A673 (cell line): Measurements from ENCODE around the gene TRPM6. TPM values are rescaled to one million over a fixed set of nuclear protein-coding genes. Genes with fewer than 3 reads are reported as not detected.
"Not testable (repeated sequence)": the region's sequence is repeated elsewhere in the genome, so short reads cannot be mapped to it uniquely, and the experiment has no call there.

Experiments used
- BruUV-seq: library from RNA; stranded (reverse); fragments of 400-500 nt; replicated peaks from 2 replicates; lab custom pipeline; 2021; lab: Mats Ljungman, UMichigan
- CTCF ChIA-PET: fragments of 300-600 bp; sonication (Branson Sonifier 250); formaldehyde crosslinking; loops from one replicate; lab custom pipeline; 2022; ENCODE audit warnings: antibody characterized with exemption; lab: Charles Lee
- POLR2A ChIA-PET: fragments of 300-600 bp; sonication (Branson Sonifier 250); formaldehyde crosslinking; loops from one replicate; lab custom pipeline; 2022; ENCODE audit warnings: antibody characterized with exemption; ENCODE audit not compliant: low non-redundant PET; lab: Charles Lee
- DNase-seq: peaks from one replicate; pipeline ENCODE4 v3.0.0-alpha.2; 2015; ENCODE audit warnings: low spot score
- H3K27ac ChIP-seq: fragments of 200-600 bp; sonication (generic); 2 replicates; pipeline ENCODE4 v1.5.1; 2016; ENCODE audit warnings: mixed run types, low read depth, mild to moderate bottlenecking, mixed read lengths, antibody characterized with exemption, low read length; ENCODE audit not compliant: poor library complexity, severe bottlenecking
- H3K27me3 ChIP-seq: fragments of 200-600 bp; sonication (generic); replicated peaks from 2 replicates; pipeline ENCODE4 v1.6.1; 2017; ENCODE audit warnings: mixed run types, low read depth, mild to moderate bottlenecking, mixed read lengths, antibody characterized with exemption, low read length; ENCODE audit not compliant: insufficient read depth, poor library complexity
- H3K36me3 ChIP-seq: fragments of 200-600 bp; sonication (generic); 2 replicates; pipeline ENCODE4 v1.6.1; 2016; ENCODE audit warnings: mixed run types, mild to moderate bottlenecking, mixed read lengths, antibody characterized with exemption, low read length; ENCODE audit not compliant: insufficient read depth, poor library complexity, severe bottlenecking
- H3K4me1 ChIP-seq: fragments of 200-600 bp; sonication (generic); 2 replicates; pipeline ENCODE4 v1.6.1; 2017; ENCODE audit warnings: mixed run types, mild to moderate bottlenecking, mixed read lengths, antibody characterized with exemption, low read length; ENCODE audit not compliant: insufficient read depth, poor library complexity, severe bottlenecking
- H3K4me3 ChIP-seq: fragments of 200-600 bp; sonication (generic); 2 replicates; pipeline ENCODE4 v1.5.1; 2016; ENCODE audit warnings: low read depth, mixed run types, mild to moderate bottlenecking, mixed read lengths, low read length; ENCODE audit not compliant: poor library complexity, severe bottlenecking
- H3K9me3 ChIP-seq: fragments of 200-600 bp; sonication (generic); 2 replicates; pipeline ENCODE4 v1.6.1; 2016; ENCODE audit warnings: mixed run types, low read depth, mild to moderate bottlenecking, mixed read lengths, antibody characterized with exemption, low read length; ENCODE audit not compliant: poor library complexity, severe bottlenecking
- CTCF ChIP-seq: fragments of 300-800, 200-600 bp; sonication (generic); conservative IDR thresholded peaks from 2 replicates; pipeline ENCODE4 v1.5.1; 2017; ENCODE audit warnings: low read depth, mild to moderate bottlenecking, antibody characterized with exemption, low read length, moderate library complexity, mixed read lengths
- EZH2 ChIP-seq: fragments of 200-600 bp; sonication (generic); IDR thresholded peaks from 2 replicates; pipeline ENCODE4 v1.6.1; 2017; ENCODE audit warnings: borderline replicate concordance, low read depth, mild to moderate bottlenecking, mixed read lengths, antibody characterized with exemption, low read length; ENCODE audit not compliant: poor library complexity, severe bottlenecking
- intact Hi-C: fragments of 100-400 bp; cut with micrococcal nuclease; formaldehyde crosslinking; loops from one replicate; pipeline ENCODE4 v1.10.0; 2022; ENCODE audit not compliant: unreplicated experiment
- total RNA-seq: library from RNA; stranded (reverse); gene quantifications from 2 replicates; pipeline ENCODE4 v1.2.3, GENCODE V29; 2021

Gene TRPM6
- total RNA-seq, 1 experiment from 2014 or later, result 0.06 TPM

GRCh38 chr9:74858751-74859414 is 28.8 kb downstream of the TRPM6 start:
- no peaks in the 10 kb centered on the region for H3K4me1 ChIP-seq
- H3K27ac ChIP-seq, result no peak overlapping the region
- H3K27me3 ChIP-seq, result no peaks in the 10 kb centered on the region
- CTCF ChIA-PET, result no interaction called here
- H3K4me3 ChIP-seq, result no peak overlapping the region
- intact Hi-C loops, result no loop called here
- POLR2A ChIA-PET, result no interaction called here
- no peaks in the 10 kb centered on the region for H3K9me3 ChIP-seq
- peak; percentile 14 for DNase-seq
- no TSS peak for BruUV-seq
- TF ChIP-seq EZH2 (no peak), CTCF (no peak)
- no peaks in the 10 kb centered on the region for H3K36me3 ChIP-seq

- TF ChIP-seq EZH2 (no peak), CTCF (no peak)
- no TSS peak for BruUV-seq
- no peaks in the 10 kb centered on the region for H3K36me3 ChIP-seq
- H3K4me1 ChIP-seq, result no peaks in the 10 kb centered on the region
- CTCF ChIA-PET, result no interaction called here
- POLR2A ChIA-PET, result no interaction called here
- H3K27me3 ChIP-seq, result no peaks in the 10 kb centered on the region
- H3K4me3 ChIP-seq, result no peak overlapping the region
- no peak for DNase-seq
- H3K27ac ChIP-seq, result no peak overlapping the region
- intact Hi-C loops, result no loop called here
- H3K9me3 ChIP-seq, result no peaks in the 10 kb centered on the region
Observed at GRCh38 chr9:74856989-74857388, 30.7 kb downstream of the TRPM6 start.

GRCh38 chr9:74855072-74855471 is 32.6 kb downstream of the TRPM6 start:
- Histone ChIP-seq H3K9me3 (no peaks in the 10 kb centered on the region), H3K4me3 (no peak overlapping the region), H3K27me3 (no peaks in the 10 kb centered on the region), H3K4me1 (no peaks in the 10 kb centered on the region), H3K27ac (no peak overlapping the region), H3K36me3 (no peaks in the 10 kb centered on the region)
- ChIA-PET CTCF (no interaction called here), POLR2A (no interaction called here)
- BruUV-seq, result no TSS peak
- intact Hi-C loops, result no loop called here
- DNase-seq, result no peak
- TF ChIP-seq CTCF (no peak), EZH2 (no peak)

- H3K27ac ChIP-seq, CTCF ChIA-PET, H3K27me3 ChIP-seq, H3K4me3 ChIP-seq, POLR2A ChIA-PET, H3K36me3 ChIP-seq, intact Hi-C loops, H3K4me1 ChIP-seq, DNase-seq, BruUV-seq, H3K9me3 ChIP-seq: not testable (repeated sequence)
Observed at GRCh38 chr9:74853024-74853423, 34.7 kb downstream of the TRPM6 start.
